ENCODE results near the gene BCL7B.

The BCL7B gene

DNA sequence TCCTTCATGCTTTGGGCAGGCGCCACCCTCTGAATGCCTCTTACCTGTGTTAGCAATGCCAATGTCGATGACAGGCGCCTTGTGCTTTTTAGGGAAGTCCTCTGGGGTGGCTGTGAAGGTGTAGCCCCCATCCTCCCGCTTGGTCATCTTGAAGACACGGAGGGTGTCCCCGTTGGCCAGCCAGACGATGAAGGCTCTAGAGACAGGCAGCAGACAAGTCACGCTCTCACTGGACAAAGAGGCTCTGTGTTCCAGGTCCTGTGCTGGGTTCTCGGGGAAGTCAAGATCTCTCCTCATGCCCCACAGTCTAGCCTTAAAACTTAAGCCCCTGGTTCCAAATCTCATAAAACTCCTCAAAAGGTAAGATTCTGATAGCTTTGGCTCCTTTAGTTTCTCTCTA is 15.8 kb upstream of the BCL7B start:
- ChIA-PET CTCF (interaction anchor here (1.4 kb wide), 1 partner anchor 13 kb away, joined by 3 read pairs; no protein-coding TSS in a partner anchor), POLR2A (interaction anchor here (1.4 kb wide), 1 partner anchor 13 kb away, joined by 4 read pairs; no protein-coding TSS in a partner anchor)
- TF ChIP-seq, protein P1, sequence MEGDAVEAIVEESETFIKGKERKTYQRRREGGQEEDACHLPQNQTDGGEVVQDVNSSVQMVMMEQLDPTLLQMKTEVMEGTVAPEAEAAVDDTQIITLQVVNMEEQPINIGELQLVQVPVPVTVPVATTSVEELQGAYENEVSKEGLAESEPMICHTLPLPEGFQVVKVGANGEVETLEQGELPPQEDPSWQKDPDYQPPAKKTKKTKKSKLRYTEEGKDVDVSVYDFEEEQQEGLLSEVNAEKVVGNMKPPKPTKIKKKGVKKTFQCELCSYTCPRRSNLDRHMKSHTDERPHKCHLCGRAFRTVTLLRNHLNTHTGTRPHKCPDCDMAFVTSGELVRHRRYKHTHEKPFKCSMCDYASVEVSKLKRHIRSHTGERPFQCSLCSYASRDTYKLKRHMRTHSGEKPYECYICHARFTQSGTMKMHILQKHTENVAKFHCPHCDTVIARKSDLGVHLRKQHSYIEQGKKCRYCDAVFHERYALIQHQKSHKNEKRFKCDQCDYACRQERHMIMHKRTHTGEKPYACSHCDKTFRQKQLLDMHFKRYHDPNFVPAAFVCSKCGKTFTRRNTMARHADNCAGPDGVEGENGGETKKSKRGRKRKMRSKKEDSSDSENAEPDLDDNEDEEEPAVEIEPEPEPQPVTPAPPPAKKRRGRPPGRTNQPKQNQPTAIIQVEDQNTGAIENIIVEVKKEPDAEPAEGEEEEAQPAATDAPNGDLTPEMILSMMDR (IDR thresholded peaks at IDR 0.05; ENCODE audit: control extremely low read depth, extremely low read depth, low read depth, missing control alignments) = no peak
- no peak for DNase-seq (ENCODE audit: extremely low spot score)

DNA sequence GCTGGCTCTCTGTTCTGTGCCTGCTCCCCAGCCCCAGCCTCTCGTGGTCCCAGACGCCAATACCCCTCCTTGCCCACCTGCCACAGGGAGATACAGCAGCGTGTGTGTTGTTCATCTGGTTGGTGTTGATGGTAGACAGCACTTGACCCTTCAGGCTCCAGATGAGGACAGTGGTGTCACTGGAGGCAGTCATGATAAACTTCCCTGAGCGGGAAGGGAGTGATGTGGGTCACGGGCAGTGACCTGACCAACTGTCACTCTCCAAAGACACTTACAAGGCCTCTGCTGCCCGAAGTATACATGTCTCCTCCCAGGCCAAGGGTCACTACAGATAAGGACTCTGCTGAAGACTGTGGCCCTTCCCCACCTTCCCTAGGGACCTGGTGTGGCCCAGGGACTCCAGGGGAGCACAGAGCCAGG is 15.3 kb upstream of the BCL7B start:
- ChIA-PET POLR2A (interaction anchor here (1.4 kb wide), 1 partner anchor 12 kb away, joined by 4 read pairs; no protein-coding TSS in a partner anchor), CTCF (interaction anchor here (1.4 kb wide), 1 partner anchor 13 kb away, joined by 3 read pairs; no protein-coding TSS in a partner anchor)
- TF ChIP-seq, protein P1 (IDR thresholded peaks at IDR 0.05; ENCODE audit: control extremely low read depth, extremely low read depth, low read depth, missing control alignments) = no peak
- DNase-seq (ENCODE audit: extremely low spot score) = no peak

DNA sequence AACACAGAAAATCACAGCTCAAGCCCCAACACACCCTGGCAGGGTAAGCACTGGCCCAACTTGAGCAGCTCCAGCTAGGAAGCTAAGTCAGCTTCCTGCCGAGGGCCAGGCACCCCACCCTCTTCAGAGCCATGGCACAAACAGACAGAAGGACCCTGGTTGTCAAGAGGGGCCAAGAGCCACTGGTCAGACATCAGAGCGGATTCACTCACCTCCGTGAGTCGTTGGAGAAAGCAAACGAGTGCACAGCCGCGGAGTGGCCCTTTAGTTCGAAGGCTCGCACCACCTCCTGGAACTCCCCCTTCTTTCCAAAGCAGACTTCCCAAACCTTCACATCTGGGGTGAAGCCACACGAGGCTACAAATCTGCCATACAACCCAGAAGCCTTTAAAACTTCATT is 13.5 kb upstream of the BCL7B start:
- ChIA-PET CTCF (no interaction called here), POLR2A (no interaction called here)
- no peak for DNase-seq (ENCODE audit: extremely low spot score)
- TF ChIP-seq, protein P1 (IDR thresholded peaks at IDR 0.05; ENCODE audit: control extremely low read depth, extremely low read depth, low read depth, missing control alignments) = no peak

DNA sequence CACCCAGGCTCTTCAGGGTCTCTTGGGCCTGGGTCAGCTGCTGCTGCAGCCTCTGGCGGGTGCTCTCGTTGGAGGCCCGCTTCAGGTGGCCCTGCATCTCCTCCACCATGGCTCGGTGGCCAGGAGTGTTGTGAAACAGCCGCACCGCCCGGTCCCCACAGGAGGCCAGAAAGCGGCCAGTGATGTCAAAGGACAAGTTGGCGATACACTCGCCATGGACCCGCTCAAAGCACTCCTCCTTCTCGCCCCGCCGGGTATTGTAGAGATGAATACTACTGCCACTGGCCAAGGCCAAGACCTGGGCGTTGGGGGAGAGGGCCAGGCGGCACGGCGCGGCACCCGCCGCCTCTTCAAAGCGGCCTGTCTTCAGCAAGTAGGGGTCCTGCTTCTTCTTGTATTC is 13.0 kb upstream of the BCL7B start:
- POLR2A ChIA-PET = no interaction called here
- TF ChIP-seq, protein P1 (IDR thresholded peaks at IDR 0.05; ENCODE audit: control extremely low read depth, extremely low read depth, low read depth, missing control alignments) = no peak
- no peak for DNase-seq (ENCODE audit: extremely low spot score)
- CTCF ChIA-PET = no interaction called here

DNA sequence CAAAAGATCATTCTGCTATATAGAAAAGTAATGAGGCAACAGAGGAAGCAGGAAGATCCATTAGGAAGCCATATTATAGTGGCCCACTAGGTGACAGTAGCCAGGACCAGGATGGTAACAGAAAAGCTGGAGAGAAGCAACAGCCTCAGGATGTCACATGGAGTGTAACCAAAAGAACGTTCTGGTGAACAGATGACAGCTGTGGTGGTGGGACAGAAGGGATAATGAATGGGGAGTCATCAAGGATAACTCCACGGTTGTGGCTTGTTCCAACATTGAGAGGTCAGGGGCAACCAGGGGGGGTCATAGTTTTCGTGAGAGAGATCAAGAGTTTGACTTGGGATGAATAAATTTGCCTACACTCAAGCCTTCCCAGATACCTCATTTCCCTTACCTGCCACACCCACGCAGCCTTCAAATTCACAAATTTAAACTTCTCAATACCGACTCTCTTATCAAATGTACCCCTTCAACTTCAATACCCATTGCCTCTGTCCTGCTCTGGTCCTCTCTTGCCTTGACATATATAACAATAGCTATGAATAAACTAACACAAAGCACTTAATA is 11.6 kb upstream of the BCL7B start:
- CTCF ChIA-PET = interaction anchor here (0.9 kb wide), 1 partner anchor 9 kb away, joined by 4 read pairs; no protein-coding TSS in a partner anchor
- POLR2A ChIA-PET = no interaction called here
- no peak for DNase-seq (ENCODE audit: extremely low spot score)
- TF ChIP-seq, protein P1 (IDR thresholded peaks at IDR 0.05; ENCODE audit: control extremely low read depth, extremely low read depth, low read depth, missing control alignments) = no peak

DNA sequence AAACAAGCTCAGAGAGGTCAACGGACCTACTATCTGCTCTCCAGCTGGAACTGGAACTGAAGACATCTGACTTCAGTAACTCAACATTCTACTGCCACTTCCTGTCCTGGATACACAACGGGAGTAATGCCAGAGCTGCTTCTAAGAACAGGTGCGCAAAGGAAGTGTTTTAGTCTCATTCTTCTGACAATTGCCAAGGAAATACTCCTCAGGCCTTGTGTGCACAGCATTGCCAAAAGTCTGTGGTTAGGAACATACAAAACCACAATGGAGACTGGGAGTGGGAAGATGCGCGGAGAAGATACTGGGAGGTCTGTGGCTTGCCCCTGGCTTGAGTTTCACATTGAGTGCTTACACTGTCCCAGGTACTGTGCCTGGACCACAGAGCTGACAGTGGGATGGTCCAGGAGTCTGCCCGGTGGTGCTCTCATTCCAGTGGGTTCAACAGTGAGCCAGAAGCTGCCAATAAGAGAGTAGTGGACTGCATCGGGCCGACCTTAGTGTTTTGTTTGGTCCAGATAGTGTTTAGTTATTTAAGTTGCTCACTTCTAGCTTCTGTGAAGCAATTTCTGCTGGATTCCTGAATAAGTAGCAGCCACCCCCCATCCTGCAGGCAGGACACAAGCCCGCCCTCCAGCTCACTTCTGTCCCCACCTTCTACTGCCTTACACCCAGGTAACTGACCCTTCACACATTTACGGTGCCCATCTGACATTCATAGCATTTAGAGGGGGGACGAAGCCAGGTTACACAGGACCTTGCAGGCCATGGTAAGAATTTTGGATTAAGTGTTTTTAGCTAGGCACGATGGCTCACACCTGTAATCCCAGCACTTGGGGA is 10.6 kb upstream of the BCL7B start:
- POLR2A ChIA-PET = interaction anchor here (0.6 kb wide), 1 partner anchor 8 kb away, joined by 3 read pairs; no protein-coding TSS in a partner anchor
- CTCF ChIA-PET = interaction anchor here (1.0 to 2.2 kb wide), 2 partner anchors 10 to 41 kb away, joined by 3 to 8 read pairs; no protein-coding TSS in a partner anchor
- TF ChIP-seq, protein P1 (IDR thresholded peaks at IDR 0.05; ENCODE audit: control extremely low read depth, extremely low read depth, low read depth, missing control alignments) = no peak

More for the DNA sequence above, 10.6 kb upstream of the BCL7B start:
- DNase-seq (ENCODE audit: extremely low spot score) = no peak
